Stimulated activated memory B cell treated with anti-CD40 and anti-IgM and Interleukin-4, amounts not matched to agents 10 μg/mL and 1 μg/mL and 100 μg/mL, for 72 hours (primary cell): Measurements from ENCODE around the gene SULT4A1.

Source experiments
- ATAC-seq: fragments of 150-1000 bp; cut with Tn5 transposase; 2 replicates; pipeline ENCODE4 v1.10.0; 2021
- H3K27ac Mint-ChIP-seq: one replicate; pipeline ENCODE4 v1.8.0; 2022; ENCODE audit warnings: mild to moderate bottlenecking, mixed read lengths
- H3K27me3 Mint-ChIP-seq: one replicate; pipeline ENCODE4 v1.8.0; 2022; ENCODE audit warnings: mixed read lengths
- H3K36me3 Mint-ChIP-seq: one replicate; pipeline ENCODE4 v1.8.0; 2022; ENCODE audit warnings: mixed read lengths
- H3K4me1 Mint-ChIP-seq: one replicate; pipeline ENCODE4 v1.8.0; 2022; ENCODE audit warnings: mixed read lengths
- H3K4me3 Mint-ChIP-seq: one replicate; pipeline ENCODE4 v1.8.0; 2022; ENCODE audit warnings: mild to moderate bottlenecking, moderate library complexity, mixed read lengths
- H3K9me3 Mint-ChIP-seq: one replicate; pipeline ENCODE4 v1.8.0; 2022; ENCODE audit warnings: mixed read lengths

Gene SULT4A1

DNA sequence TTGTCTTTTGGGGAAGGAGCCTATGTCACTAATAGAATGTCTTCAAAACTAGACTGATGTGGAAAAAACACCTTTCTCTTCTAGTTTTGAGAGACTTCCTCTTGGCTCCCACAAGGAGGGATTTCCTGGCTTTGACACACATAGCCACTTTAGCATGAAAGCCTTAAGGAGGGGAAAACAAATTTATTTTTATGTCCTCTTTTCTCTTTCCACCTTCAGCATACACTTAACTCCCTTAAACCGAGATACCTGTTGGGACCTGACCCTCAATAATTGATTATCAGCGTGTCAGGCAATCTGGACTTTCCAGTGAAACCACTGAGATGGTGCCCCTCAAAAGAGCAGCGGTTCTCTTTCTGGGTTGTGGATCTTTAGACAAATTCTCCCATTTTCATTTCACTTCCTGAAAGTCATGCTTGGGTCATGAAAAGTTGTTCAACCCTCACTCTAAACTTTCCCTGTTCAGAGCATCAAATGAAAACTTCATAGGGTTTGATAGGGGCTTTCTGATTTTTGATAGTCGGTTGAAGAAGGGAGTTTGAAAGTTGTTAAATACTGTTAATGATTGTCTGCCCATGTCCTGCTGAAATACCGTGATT lies 59.3 kb downstream of the SULT4A1 start:
- peak overlapping the region; percentile 48 for H3K27ac Mint-ChIP-seq
- peak; percentile 59 for ATAC-seq
- peaks cover 50% of the 10 kb centered on the region for H3K27me3 Mint-ChIP-seq
- no peak overlapping the region for H3K4me3 Mint-ChIP-seq
- peaks cover 8% of the 10 kb centered on the region for H3K4me1 Mint-ChIP-seq
- H3K9me3 Mint-ChIP-seq = peaks cover 7% of the 10 kb centered on the region
- peaks cover 16% of the 10 kb centered on the region for H3K36me3 Mint-ChIP-seq

DNA sequence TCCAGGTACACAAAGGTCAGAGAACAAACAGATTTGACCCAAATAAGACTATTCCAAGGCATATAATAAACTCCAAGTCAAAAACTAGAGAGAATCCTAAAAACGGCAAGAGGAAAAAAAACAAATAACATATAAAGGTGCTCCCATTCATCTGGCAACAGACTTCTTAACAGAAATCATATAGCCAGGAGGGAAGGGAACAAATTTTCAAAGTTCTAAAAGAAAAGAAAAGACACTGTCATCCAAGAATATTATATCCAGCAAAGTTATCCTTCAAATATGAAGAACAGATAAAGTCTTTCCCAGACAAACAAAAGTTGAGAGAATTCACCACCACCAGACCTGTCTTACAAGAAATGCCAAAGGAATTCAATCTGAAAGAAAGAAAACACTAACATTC lies 61.3 kb downstream of the SULT4A1 start:
- no peak overlapping the region for H3K27ac Mint-ChIP-seq
- no peak overlapping the region for H3K4me3 Mint-ChIP-seq
- peaks cover 16% of the 10 kb centered on the region for H3K36me3 Mint-ChIP-seq
- H3K4me1 Mint-ChIP-seq = peaks cover 8% of the 10 kb centered on the region
- H3K9me3 Mint-ChIP-seq = peaks cover 7% of the 10 kb centered on the region
- H3K27me3 Mint-ChIP-seq = peaks cover 55% of the 10 kb centered on the region
- no peak for ATAC-seq

DNA sequence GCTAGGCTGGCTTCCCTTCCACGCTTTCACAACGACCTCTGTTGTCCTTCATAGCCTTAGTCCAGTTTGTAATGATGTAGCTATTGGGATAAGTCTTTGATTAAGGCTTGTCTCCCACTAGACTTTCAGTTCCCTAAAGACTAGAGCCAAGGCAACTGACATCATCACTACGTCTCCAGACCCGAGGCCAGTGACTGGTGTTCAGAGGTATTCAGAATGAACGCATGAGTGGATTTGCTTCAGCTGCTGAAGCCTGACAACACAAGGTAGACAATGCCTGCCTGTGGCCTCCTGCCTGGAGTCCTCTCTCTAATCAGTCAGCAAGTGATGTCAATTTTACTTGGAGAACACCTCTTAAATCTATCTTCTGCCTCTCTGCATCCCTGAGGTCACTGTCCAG lies 63.8 kb downstream of the SULT4A1 start:
- peaks cover 50% of the 10 kb centered on the region for H3K27me3 Mint-ChIP-seq
- H3K4me3 Mint-ChIP-seq = no peak overlapping the region
- peaks cover 7% of the 10 kb centered on the region for H3K9me3 Mint-ChIP-seq
- peaks cover 16% of the 10 kb centered on the region for H3K36me3 Mint-ChIP-seq
- peaks cover 8% of the 10 kb centered on the region for H3K4me1 Mint-ChIP-seq
- ATAC-seq = peak; percentile 89
- H3K27ac Mint-ChIP-seq = peak overlapping the region; percentile 30

DNA sequence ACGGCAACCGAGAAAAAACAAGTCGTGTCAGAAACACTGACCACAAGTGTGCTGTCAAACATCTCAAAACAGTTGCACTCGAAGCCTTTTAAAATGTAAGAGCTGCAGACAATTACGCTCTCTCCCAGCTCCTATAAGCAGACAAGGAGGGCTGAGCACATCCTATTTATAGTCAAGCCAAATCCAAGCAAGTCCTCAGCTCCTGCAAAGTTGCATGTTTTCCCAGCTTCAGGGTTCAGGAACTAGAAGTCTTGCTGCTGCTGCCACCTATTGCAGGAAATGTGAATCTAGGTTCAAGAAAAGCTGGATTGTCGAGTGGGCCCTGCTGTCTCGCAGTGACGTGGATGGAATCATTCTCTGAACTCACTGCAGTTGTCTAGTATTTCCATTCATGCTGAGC lies 65.7 kb downstream of the SULT4A1 start:
- H3K36me3 Mint-ChIP-seq = peaks cover 16% of the 10 kb centered on the region
- no peak overlapping the region for H3K4me3 Mint-ChIP-seq
- peaks cover 38% of the 10 kb centered on the region for H3K27me3 Mint-ChIP-seq
- no peak overlapping the region for H3K27ac Mint-ChIP-seq
- H3K9me3 Mint-ChIP-seq = peaks cover 6% of the 10 kb centered on the region
- peaks cover 8% of the 10 kb centered on the region for H3K4me1 Mint-ChIP-seq
- ATAC-seq = no peak

DNA sequence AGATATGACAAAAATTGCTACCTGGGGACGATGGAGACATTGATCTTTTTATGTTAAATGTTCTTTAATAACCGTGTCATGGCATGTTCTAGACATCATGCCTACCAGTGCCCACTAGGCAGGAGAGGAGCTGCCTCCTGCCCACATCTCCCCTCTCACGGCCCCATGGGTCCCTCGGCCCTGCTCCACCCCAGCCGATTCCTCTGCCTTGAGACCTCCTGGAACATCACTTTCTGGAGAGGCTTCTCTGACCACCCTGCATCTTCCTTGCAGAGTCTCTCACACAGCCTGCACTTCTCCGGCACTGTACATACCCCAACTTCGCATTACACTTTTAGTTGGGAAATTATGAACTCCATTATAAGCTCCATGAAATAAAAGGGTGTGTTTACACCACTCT lies 67.0 kb downstream of the SULT4A1 start:
- Mint-ChIP-seq H3K4me1 (peaks cover 8% of the 10 kb centered on the region), H3K27ac (no peak overlapping the region), H3K36me3 (peaks cover 7% of the 10 kb centered on the region), H3K4me3 (no peak overlapping the region), H3K9me3 (no peaks in the 10 kb centered on the region), H3K27me3 (peaks cover 26% of the 10 kb centered on the region)
- no peak for ATAC-seq

DNA sequence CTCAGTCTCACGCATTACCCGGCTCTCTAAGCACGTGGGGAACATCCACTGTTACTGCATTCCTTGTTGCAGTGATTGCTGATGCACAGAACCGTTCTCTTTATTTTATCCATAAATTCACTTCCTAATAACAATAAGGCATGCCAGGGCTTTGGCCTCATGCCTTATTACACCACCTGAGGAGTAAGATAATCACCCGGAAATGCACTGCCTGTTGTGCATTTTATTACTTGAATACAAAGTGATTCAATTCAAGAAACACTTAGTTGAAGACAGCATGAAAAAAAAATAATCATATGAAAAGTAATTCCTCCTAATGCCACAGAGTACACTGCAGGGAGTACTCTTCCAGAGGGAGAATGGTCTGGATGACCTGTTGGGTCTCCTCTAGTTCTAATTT lies 69.4 kb downstream of the SULT4A1 start:
- H3K4me3 Mint-ChIP-seq = no peak overlapping the region
- H3K27ac Mint-ChIP-seq = no peak overlapping the region
- H3K36me3 Mint-ChIP-seq = no peaks in the 10 kb centered on the region
- ATAC-seq = no peak
- no peaks in the 10 kb centered on the region for H3K4me1 Mint-ChIP-seq
- peaks cover 16% of the 10 kb centered on the region for H3K27me3 Mint-ChIP-seq
- no peaks in the 10 kb centered on the region for H3K9me3 Mint-ChIP-seq

DNA sequence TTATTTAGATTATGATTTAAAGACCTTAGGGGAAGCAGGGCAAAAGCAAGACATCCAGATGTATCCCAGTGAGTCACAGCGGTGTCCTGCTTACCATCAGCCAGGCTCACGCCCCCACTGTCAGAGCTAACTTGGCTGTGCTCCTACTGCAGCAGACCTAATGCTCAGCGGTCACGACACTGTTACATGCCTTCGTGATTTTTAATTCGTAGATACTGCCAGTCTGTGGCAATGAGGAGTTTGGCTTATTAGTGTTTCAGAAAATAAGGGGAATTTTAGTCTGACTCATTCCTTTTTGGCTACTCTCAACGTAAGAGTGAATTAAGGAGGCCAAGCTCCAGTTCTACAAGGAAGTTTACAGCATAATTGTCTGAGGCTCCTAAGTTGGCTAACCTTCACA lies 72.9 kb downstream of the SULT4A1 start:
- peaks cover 12% of the 10 kb centered on the region for H3K27me3 Mint-ChIP-seq

DNA sequence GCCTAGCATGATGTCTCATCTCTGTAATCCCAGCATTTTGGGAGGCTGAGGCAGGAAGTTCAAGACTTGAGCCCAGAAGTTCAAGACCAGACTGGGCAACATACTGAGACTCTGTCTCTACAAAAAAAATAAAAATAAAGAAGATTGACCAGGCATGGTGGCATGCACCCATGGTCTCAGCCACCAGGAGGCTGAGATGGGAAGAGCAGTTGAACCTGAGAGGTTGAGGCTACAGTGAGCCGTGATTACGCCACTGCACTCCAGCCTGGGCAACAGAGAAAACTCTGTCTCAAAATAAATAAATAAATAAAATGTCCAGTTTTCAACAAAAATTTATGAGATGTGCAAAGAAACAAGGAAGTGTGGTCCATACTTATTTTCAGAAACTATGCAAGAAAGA lies 78.5 kb downstream of the SULT4A1 start:
- Mint-ChIP-seq H3K4me1 (no peaks in the 10 kb centered on the region), H3K4me3 (no peak overlapping the region), H3K27me3 (peaks cover 12% of the 10 kb centered on the region), H3K9me3 (no peaks in the 10 kb centered on the region), H3K36me3 (no peaks in the 10 kb centered on the region), H3K27ac (no peak overlapping the region)
- no peak for ATAC-seq

More for the DNA sequence above, 72.9 kb downstream of the SULT4A1 start:
- Mint-ChIP-seq H3K36me3 (no peaks in the 10 kb centered on the region), H3K27ac (no peak overlapping the region), H3K4me3 (no peak overlapping the region), H3K4me1 (no peaks in the 10 kb centered on the region), H3K9me3 (no peaks in the 10 kb centered on the region)
- ATAC-seq = peak; percentile 35

DNA sequence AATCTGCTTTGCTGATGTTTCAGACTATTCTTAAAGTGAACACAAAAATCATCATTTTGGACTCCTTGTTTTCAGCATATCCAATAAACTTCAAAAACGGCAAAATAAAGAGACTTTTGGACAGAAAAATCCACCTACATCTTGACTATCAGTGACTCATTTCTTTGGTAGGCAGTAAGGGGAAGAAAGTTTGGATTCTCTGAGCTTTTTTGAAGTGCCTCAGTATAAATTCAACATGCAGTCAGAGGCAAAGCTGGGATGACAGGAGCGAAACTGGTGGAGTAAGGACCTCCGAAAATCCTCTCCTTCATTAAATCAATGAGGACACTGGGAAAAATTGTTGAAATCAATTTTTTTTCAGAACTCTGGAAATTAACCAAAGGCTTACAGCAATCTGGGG lies 79.9 kb downstream of the SULT4A1 start:
- Mint-ChIP-seq H3K9me3 (no peaks in the 10 kb centered on the region), H3K27me3 (peaks cover 12% of the 10 kb centered on the region), H3K4me1 (no peaks in the 10 kb centered on the region), H3K4me3 (no peak overlapping the region), H3K27ac (no peak overlapping the region), H3K36me3 (no peaks in the 10 kb centered on the region)
- ATAC-seq = no peak

DNA sequence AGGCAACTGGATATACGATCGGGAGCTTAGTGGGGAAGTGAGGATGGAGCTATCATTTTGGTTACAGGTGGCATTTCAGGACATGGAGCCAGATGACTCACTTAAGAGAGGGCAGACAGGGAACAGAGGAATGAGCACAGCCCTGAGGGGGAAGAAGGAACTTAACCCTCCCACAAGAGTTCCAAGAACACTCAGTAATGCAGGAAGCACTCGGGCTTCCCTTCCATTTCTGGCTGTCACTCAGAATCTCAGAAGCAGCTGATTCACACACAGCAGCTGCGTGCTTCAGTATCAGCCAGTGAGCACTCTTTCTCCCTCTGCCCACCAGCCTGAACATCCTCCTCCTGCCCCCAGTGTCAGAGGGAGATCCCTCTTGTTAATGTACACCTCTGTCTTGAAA lies 85.0 kb downstream of the SULT4A1 start:
- no peaks in the 10 kb centered on the region for H3K36me3 Mint-ChIP-seq
- peaks cover 29% of the 10 kb centered on the region for H3K27me3 Mint-ChIP-seq
- H3K27ac Mint-ChIP-seq = no peak overlapping the region
- no peaks in the 10 kb centered on the region for H3K4me1 Mint-ChIP-seq
- no peak for ATAC-seq
- no peaks in the 10 kb centered on the region for H3K9me3 Mint-ChIP-seq
- H3K4me3 Mint-ChIP-seq = no peak overlapping the region

DNA sequence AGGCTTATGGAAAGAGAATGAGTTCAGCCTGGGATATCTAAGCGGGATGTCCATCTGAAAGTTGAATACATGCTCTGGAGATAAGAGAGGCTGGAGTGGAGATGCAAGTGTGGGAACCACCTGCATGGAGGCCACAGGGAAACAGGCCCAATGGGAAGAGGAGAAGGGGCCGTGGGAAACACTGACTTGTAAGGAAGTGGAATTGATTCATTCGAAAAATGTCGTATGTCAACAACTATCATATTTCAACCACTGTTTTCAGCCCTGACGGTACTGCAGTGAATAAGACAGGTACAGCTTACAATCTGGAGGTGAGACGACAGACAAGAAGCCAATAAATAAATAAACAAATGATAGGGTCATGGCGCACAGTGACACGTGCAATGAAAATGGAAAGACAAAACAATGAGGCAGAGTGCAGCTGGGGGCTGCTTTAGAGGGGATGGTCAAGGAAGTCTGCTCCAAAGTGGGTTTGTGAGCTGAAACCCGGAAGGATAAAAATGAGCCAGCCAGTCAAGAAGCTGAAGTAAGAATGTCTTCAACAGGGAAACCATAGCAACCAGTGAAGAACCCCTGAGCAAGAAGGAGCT lies 86.1 kb downstream of the SULT4A1 start:
- no peaks in the 10 kb centered on the region for H3K36me3 Mint-ChIP-seq
- no peak for ATAC-seq
- no peaks in the 10 kb centered on the region for H3K4me1 Mint-ChIP-seq
- no peak overlapping the region for H3K4me3 Mint-ChIP-seq
- H3K27ac Mint-ChIP-seq = no peak overlapping the region
- H3K27me3 Mint-ChIP-seq = peaks cover 29% of the 10 kb centered on the region
- H3K9me3 Mint-ChIP-seq = no peaks in the 10 kb centered on the region
